ENCODE results near the gene C6.
A peak's percentile ranks its signal among the peaks of the same experiment; 100 is the strongest.
"Not testable (repeated sequence)": the region's sequence is repeated elsewhere in the genome, so short reads cannot be mapped to it uniquely, and the experiment has no call there.

The C6 gene

DNA sequence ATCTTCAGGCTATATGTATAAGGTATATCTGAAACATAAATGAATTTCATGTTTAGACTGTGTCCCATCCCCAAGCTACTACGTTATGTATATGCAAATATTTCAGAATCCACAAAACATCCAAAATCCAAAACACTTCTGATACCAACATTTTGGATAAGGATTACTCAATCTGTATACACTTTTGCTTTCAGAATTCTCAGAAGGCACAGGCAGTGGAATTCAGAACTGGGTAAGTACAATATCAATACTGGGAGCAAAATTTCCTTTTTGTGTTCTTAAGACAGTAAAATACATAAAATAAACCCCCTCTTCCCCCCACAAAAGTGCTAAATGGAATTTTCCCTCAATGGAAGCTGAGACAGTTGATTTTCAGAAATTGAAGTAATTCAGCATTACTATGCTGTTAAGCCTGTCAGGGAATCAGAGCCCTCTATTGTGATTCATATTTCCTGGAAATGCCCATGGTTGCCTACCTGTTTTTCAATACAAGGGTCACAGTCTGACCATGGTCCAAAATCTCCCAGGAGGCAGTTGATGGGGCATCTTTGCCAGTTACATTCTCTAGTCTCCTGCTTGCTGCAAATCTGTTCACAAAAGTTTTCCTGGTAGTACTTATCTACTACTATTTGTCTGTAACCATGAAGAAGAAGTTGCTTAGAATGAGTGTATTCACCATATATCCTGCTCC is 12.1 kb downstream of the C6 start:
- no peaks in the 10 kb centered on the region for H3K27me3 ChIP-seq (ENCODE audit: control insufficient read depth in 2 of 2, insufficient read depth in 2 of 2, low read length in 2 of 2)
- no peak overlapping the region for H3K9ac ChIP-seq (ENCODE audit: low read depth in 1 of 2, low read length in 2 of 2)
- H3K4me3 ChIP-seq (ENCODE audit: low read length in 2 of 2) = no peak overlapping the region
- no peaks in the 10 kb centered on the region for H3K4me1 ChIP-seq (ENCODE audit: control insufficient read depth in 2 of 2, insufficient read depth in 2 of 2, low read length in 2 of 2)
- H3K27ac ChIP-seq (ENCODE audit: low read depth in 2 of 2, low read length in 2 of 2) = no peak overlapping the region
- no peaks in the 10 kb centered on the region for H3K9me3 ChIP-seq (ENCODE audit: control insufficient read depth in 2 of 2, low read length in 2 of 2)
- no peaks in the 10 kb centered on the region for H3K36me3 ChIP-seq (ENCODE audit: control insufficient read depth in 2 of 2, insufficient read depth in 2 of 2, low read length in 2 of 2)

DNA sequence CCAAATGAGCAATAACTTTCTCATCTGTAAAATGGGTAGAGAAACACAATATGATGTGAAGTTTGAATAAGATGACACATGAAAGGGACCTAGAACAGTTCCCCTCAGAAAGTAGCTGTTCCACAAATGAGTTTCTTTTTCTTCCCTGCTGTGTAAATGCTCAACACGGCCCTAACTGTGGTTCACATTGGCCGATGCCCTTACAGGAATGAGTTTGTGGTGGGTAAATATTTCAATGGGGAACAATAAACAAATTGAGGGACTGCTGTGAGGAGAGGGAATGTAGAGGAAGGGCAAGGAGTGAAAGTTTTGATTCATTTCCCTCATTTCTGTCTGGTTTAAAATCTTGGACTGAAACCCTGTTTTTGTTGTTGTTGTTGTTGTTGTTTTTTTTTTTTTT is 12.8 kb downstream of the C6 start:
- no peak overlapping the region for H3K9ac ChIP-seq (ENCODE audit: low read depth in 1 of 2, low read length in 2 of 2)
- no peak overlapping the region for H3K4me3 ChIP-seq (ENCODE audit: low read length in 2 of 2)
- no peaks in the 10 kb centered on the region for H3K27me3 ChIP-seq (ENCODE audit: control insufficient read depth in 2 of 2, insufficient read depth in 2 of 2, low read length in 2 of 2)
- H3K4me1 ChIP-seq (ENCODE audit: control insufficient read depth in 2 of 2, insufficient read depth in 2 of 2, low read length in 2 of 2) = no peaks in the 10 kb centered on the region
- H3K27ac ChIP-seq (ENCODE audit: low read depth in 2 of 2, low read length in 2 of 2) = no peak overlapping the region
- H3K9me3 ChIP-seq (ENCODE audit: control insufficient read depth in 2 of 2, low read length in 2 of 2) = no peaks in the 10 kb centered on the region
- H3K36me3 ChIP-seq (ENCODE audit: control insufficient read depth in 2 of 2, insufficient read depth in 2 of 2, low read length in 2 of 2) = no peaks in the 10 kb centered on the region

- Histone ChIP-seq H3K36me3 (ENCODE audit: control insufficient read depth in 2 of 2, insufficient read depth in 2 of 2, low read length in 2 of 2) (no peaks in the 10 kb centered on the region), H3K9me3 (ENCODE audit: control insufficient read depth in 2 of 2, low read length in 2 of 2) (no peaks in the 10 kb centered on the region), H3K27ac (ENCODE audit: low read depth in 2 of 2, low read length in 2 of 2) (no peak overlapping the region), H3K4me1 (ENCODE audit: control insufficient read depth in 2 of 2, insufficient read depth in 2 of 2, low read length in 2 of 2) (no peaks in the 10 kb centered on the region), H3K4me3 (ENCODE audit: low read length in 2 of 2) (no peak overlapping the region), H3K9ac (ENCODE audit: low read depth in 1 of 2, low read length in 2 of 2) (no peak overlapping the region), H3K27me3 (ENCODE audit: control insufficient read depth in 2 of 2, insufficient read depth in 2 of 2, low read length in 2 of 2) (no peaks in the 10 kb centered on the region)
Measured at GRCh38 chr5:41199660-41200059, 13.7 kb downstream of the C6 start.

GRCh38 chr5:41196197-41196596 is 17.1 kb downstream of the C6 start:
- H3K36me3 ChIP-seq (ENCODE audit: control insufficient read depth in 2 of 2, insufficient read depth in 2 of 2, low read length in 2 of 2) = no peaks in the 10 kb centered on the region

GRCh38 chr5:41195228-41195627 is 18.1 kb downstream of the C6 start:
- Histone ChIP-seq H3K27ac (ENCODE audit: low read depth in 2 of 2, low read length in 2 of 2) (no peak overlapping the region), H3K27me3 (ENCODE audit: control insufficient read depth in 2 of 2, insufficient read depth in 2 of 2, low read length in 2 of 2) (no peaks in the 10 kb centered on the region), H3K4me1 (ENCODE audit: control insufficient read depth in 2 of 2, insufficient read depth in 2 of 2, low read length in 2 of 2) (peaks cover 0 to 3% of the 10 kb centered on the region in 2 donors), H3K9ac (ENCODE audit: low read depth in 1 of 2, low read length in 2 of 2) (no peak overlapping the region), H3K36me3 (ENCODE audit: control insufficient read depth in 2 of 2, insufficient read depth in 2 of 2, low read length in 2 of 2) (no peaks in the 10 kb centered on the region), H3K9me3 (ENCODE audit: control insufficient read depth in 2 of 2, low read length in 2 of 2) (no peaks in the 10 kb centered on the region), H3K4me3 (ENCODE audit: low read length in 2 of 2) (no peak overlapping the region)

More at GRCh38 chr5:41196197-41196596, 17.1 kb downstream of the C6 start:
- H3K9ac ChIP-seq (ENCODE audit: low read depth in 1 of 2, low read length in 2 of 2) = no peak overlapping the region
- H3K9me3 ChIP-seq (ENCODE audit: control insufficient read depth in 2 of 2, low read length in 2 of 2) = no peaks in the 10 kb centered on the region
- no peaks in the 10 kb centered on the region for H3K27me3 ChIP-seq (ENCODE audit: control insufficient read depth in 2 of 2, insufficient read depth in 2 of 2, low read length in 2 of 2)
- peaks cover 0 to 3% of the 10 kb centered on the region in 2 donors for H3K4me1 ChIP-seq (ENCODE audit: control insufficient read depth in 2 of 2, insufficient read depth in 2 of 2, low read length in 2 of 2)
- no peak overlapping the region for H3K27ac ChIP-seq (ENCODE audit: low read depth in 2 of 2, low read length in 2 of 2)
- no peak overlapping the region for H3K4me3 ChIP-seq (ENCODE audit: low read length in 2 of 2)

- no peaks in the 10 kb centered on the region for H3K36me3 ChIP-seq (ENCODE audit: control insufficient read depth in 2 of 2, insufficient read depth in 2 of 2, low read length in 2 of 2)
- H3K4me3 ChIP-seq (ENCODE audit: low read length in 2 of 2) = no peak overlapping the region
- H3K4me1 ChIP-seq (ENCODE audit: control insufficient read depth in 2 of 2, insufficient read depth in 2 of 2, low read length in 2 of 2) = peaks cover 0 to 3% of the 10 kb centered on the region in 2 donors
- H3K9me3 ChIP-seq (ENCODE audit: control insufficient read depth in 2 of 2, low read length in 2 of 2) = no peaks in the 10 kb centered on the region
- no peaks in the 10 kb centered on the region for H3K27me3 ChIP-seq (ENCODE audit: control insufficient read depth in 2 of 2, insufficient read depth in 2 of 2, low read length in 2 of 2)
- no peak overlapping the region for H3K27ac ChIP-seq (ENCODE audit: low read depth in 2 of 2, low read length in 2 of 2)
- no peak overlapping the region for H3K9ac ChIP-seq (ENCODE audit: low read depth in 1 of 2, low read length in 2 of 2)
Measured at GRCh38 chr5:41194339-41194738, 19.0 kb downstream of the C6 start.

DNA sequence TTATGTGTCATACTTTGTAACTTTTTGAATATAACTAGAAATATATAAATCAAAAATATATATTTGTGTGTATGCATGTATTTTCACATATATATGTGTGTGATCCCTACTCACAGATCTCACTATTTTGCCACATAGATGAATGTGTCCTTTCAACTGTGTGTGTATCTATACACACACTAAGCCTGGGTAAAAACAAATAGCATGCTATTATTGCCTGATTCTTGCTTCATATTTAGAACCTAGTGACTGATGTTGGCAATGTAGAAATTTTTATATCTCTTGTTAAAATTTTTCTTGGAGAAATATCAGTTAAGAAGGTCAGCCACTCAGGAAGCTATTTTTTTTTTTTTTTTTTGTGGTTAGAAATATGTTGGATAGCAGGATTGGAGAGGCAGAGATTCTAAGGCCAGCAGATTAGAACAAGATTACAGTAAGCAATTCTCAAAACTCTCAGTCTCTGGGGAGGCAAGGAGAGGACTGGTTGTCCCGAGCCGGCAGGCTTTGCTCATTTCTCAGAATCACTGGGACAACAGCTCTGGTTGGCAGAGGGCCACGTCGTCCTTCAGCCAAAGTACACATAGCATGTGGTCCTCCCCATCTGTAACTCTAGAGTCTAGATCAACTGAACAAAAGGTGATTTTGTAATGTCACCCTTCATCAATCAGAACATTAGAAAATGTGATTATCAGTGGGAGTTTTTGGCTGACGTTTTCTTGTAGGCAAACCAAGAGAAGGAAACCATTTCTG is 19.7 kb downstream of the C6 start:
- no peak overlapping the region for H3K4me3 ChIP-seq (ENCODE audit: low read length in 2 of 2)
- peaks cover 0 to 3% of the 10 kb centered on the region in 2 donors for H3K4me1 ChIP-seq (ENCODE audit: control insufficient read depth in 2 of 2, insufficient read depth in 2 of 2, low read length in 2 of 2)
- H3K27ac ChIP-seq (ENCODE audit: low read depth in 2 of 2, low read length in 2 of 2) = peak overlapping the region in 1 of 2 donors; percentile 19
- H3K9me3 ChIP-seq (ENCODE audit: control insufficient read depth in 2 of 2, low read length in 2 of 2) = no peaks in the 10 kb centered on the region
- no peaks in the 10 kb centered on the region for H3K36me3 ChIP-seq (ENCODE audit: control insufficient read depth in 2 of 2, insufficient read depth in 2 of 2, low read length in 2 of 2)
- no peaks in the 10 kb centered on the region for H3K27me3 ChIP-seq (ENCODE audit: control insufficient read depth in 2 of 2, insufficient read depth in 2 of 2, low read length in 2 of 2)
- no peak overlapping the region for H3K9ac ChIP-seq (ENCODE audit: low read depth in 1 of 2, low read length in 2 of 2)

DNA sequence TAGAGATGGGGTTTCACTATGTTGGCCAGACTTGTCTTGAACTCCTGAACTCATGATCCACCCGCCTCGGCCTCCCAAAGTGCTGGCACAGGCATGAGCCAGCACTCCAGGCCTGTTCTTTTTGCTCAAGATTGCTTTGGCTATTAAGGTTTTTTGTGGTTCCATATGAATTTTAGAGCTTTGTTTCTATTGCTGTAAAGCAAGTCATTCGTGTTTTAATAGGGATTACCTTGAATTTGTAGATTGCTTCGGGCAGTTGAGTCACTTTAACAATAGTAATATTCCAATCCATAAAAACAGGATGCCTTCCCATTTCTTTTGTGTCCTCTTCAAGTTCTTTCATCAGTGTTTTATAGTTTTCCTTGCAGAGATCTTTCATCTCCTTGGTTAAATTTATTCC is 22.1 kb downstream of the C6 start:
- Histone ChIP-seq H3K36me3 (ENCODE audit: control insufficient read depth in 2 of 2, insufficient read depth in 2 of 2, low read length in 2 of 2) (no peaks in the 10 kb centered on the region), H3K4me3 (ENCODE audit: low read length in 2 of 2) (no peak overlapping the region), H3K9ac (ENCODE audit: low read depth in 1 of 2, low read length in 2 of 2) (no peak overlapping the region), H3K4me1 (ENCODE audit: control insufficient read depth in 2 of 2, insufficient read depth in 2 of 2, low read length in 2 of 2) (peaks cover 0 to 3% of the 10 kb centered on the region in 2 donors), H3K27ac (ENCODE audit: low read depth in 2 of 2, low read length in 2 of 2) (no peak overlapping the region), H3K27me3 (ENCODE audit: control insufficient read depth in 2 of 2, insufficient read depth in 2 of 2, low read length in 2 of 2) (no peaks in the 10 kb centered on the region), H3K9me3 (ENCODE audit: control insufficient read depth in 2 of 2, low read length in 2 of 2) (no peaks in the 10 kb centered on the region)

DNA sequence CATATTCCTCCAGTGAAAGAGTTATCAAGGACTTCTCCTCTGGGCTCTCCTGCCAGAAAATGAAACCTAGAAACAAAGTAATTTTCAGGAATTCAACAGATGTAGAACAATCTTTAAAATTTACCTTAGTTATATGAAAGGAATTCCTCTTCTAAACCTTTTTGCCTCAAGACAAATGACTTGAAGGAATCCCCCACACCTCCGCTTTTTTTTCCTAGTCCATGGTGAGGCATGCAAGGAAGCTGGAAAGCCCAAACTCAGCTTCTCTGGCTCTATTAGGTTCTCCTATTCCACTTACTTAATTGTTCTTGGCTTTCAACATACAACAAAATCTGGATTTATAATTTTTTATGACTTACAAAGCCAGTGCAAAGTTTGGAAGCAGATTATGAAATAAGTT is 27.2 kb downstream of the C6 start:
- H3K4me1 ChIP-seq (ENCODE audit: control insufficient read depth in 2 of 2, insufficient read depth in 2 of 2, low read length in 2 of 2) = peaks cover 4 to 20% of the 10 kb centered on the region in 2 donors
- H3K36me3 ChIP-seq (ENCODE audit: control insufficient read depth in 2 of 2, insufficient read depth in 2 of 2, low read length in 2 of 2) = no peaks in the 10 kb centered on the region
- no peak overlapping the region for H3K27ac ChIP-seq (ENCODE audit: low read depth in 2 of 2, low read length in 2 of 2)
- no peak overlapping the region for H3K9ac ChIP-seq (ENCODE audit: low read depth in 1 of 2, low read length in 2 of 2)
- no peaks in the 10 kb centered on the region for H3K27me3 ChIP-seq (ENCODE audit: control insufficient read depth in 2 of 2, insufficient read depth in 2 of 2, low read length in 2 of 2)
- no peaks in the 10 kb centered on the region for H3K9me3 ChIP-seq (ENCODE audit: control insufficient read depth in 2 of 2, low read length in 2 of 2)
- H3K4me3 ChIP-seq (ENCODE audit: low read length in 2 of 2) = no peak overlapping the region

- Histone ChIP-seq H3K4me1 (ENCODE audit: control insufficient read depth in 2 of 2, insufficient read depth in 2 of 2, low read length in 2 of 2) (peaks cover 4 to 22% of the 10 kb centered on the region in 2 donors), H3K9ac (ENCODE audit: low read depth in 1 of 2, low read length in 2 of 2) (peak overlapping the region in 1 of 2 donors; percentile 1), H3K27ac (ENCODE audit: low read depth in 2 of 2, low read length in 2 of 2) (peak overlapping the region in 1 of 2 donors; percentile 80)
- H3K27me3 ChIP-seq (ENCODE audit: control insufficient read depth in 2 of 2, insufficient read depth in 2 of 2, low read length in 2 of 2); H3K9me3 ChIP-seq (ENCODE audit: control insufficient read depth in 2 of 2, low read length in 2 of 2); H3K4me3 ChIP-seq (ENCODE audit: low read length in 2 of 2); H3K36me3 ChIP-seq (ENCODE audit: control insufficient read depth in 2 of 2, insufficient read depth in 2 of 2, low read length in 2 of 2): not testable (repeated sequence)
Measured at GRCh38 chr5:41183331-41183730, 30.0 kb downstream of the C6 start.
